ENCODE data around the gene INS. TPM values are rescaled to one million over a fixed set of nuclear protein-coding genes. Genes with fewer than 3 reads are reported as not detected.

Gene INS
- total and polyA plus RNA-seq, 2 donors (not counting 1 experiment from before 2014, with no cell fraction given), result not detected

DNA sequence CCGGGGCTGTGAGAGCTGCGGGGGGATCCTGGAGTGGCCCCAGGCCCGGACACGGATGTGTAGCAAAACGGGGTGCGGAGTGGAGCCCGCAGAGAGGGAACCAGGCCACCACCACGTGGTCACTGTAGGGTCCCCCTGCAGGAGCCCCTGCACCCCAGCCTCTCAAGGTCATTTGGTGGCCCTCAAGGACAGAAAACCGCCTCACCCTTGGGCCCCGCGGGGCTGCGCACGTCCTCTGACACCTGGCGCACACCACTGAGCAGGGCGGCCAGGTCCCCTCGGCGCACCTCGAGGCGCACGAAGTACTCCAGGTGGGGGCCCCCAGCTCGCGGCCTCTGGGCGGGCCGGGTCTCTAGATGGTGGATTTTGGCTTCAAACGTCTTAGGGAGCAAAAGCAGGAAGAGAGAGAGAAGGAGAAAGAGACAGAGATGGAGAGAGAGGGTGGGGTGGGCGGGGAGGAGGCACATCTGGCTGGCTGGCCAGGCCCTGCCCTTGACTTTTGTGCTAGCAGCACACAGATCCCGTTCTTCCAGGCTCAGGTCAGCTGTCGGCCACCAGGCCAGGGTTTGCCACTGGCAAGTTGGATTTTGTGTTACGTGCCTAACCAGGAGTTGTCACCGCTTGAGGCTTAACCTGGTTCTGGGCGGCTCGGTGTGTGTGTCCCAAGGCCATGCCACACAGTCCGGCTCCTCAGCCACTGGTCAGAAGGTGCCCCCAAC is 7.4 kb upstream of the INS start:
- H3K36me3 ChIP-seq (replicated peaks in 1 of 2; ENCODE audit: control extremely low read depth in 1 of 2, control insufficient read depth in 1 of 2, extremely low read depth in 1 of 2, insufficient read depth in 2 of 2, low read length in 1 of 2), result no peaks in the 10 kb centered on the region
- Mint-ChIP-seq H3K27ac (no peak overlapping the region), H3K9me3 (ENCODE audit: insufficient read depth) (no peaks in the 10 kb centered on the region), H3K27me3 (no peaks in the 10 kb centered on the region), H3K4me3 (no peak overlapping the region), H3K4me1 (no peaks in the 10 kb centered on the region)
- H3K4me2 ChIP-seq (replicated peaks; ENCODE audit: low read depth, low read length, poor library complexity, severe bottlenecking), result no peak overlapping the region
- intact Hi-C loops (cut with micrococcal nuclease), result no loop called here
- H3K27ac ChIP-seq (ENCODE audit: low read length in 2 of 2), result no peak overlapping the region
- H3K9me3 ChIP-seq (ENCODE audit: control extremely low read depth in 1 of 3, control insufficient read depth in 2 of 3, insufficient read depth in 1 of 3, low read length in 2 of 3), result no peaks in the 10 kb centered on the region
- no peak overlapping the region for H2AFZ ChIP-seq (ENCODE audit: insufficient read depth, low read depth, low read length, poor library complexity, severe bottlenecking)
- DNase-seq, result no peak
- no peak for ATAC-seq (ENCODE audit: low read depth)
- POLR2A ChIA-PET, result no interaction called here
- TF ChIP-seq, protein P1, sequence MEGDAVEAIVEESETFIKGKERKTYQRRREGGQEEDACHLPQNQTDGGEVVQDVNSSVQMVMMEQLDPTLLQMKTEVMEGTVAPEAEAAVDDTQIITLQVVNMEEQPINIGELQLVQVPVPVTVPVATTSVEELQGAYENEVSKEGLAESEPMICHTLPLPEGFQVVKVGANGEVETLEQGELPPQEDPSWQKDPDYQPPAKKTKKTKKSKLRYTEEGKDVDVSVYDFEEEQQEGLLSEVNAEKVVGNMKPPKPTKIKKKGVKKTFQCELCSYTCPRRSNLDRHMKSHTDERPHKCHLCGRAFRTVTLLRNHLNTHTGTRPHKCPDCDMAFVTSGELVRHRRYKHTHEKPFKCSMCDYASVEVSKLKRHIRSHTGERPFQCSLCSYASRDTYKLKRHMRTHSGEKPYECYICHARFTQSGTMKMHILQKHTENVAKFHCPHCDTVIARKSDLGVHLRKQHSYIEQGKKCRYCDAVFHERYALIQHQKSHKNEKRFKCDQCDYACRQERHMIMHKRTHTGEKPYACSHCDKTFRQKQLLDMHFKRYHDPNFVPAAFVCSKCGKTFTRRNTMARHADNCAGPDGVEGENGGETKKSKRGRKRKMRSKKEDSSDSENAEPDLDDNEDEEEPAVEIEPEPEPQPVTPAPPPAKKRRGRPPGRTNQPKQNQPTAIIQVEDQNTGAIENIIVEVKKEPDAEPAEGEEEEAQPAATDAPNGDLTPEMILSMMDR (IDR thresholded peaks at IDR 0.05), result no peak
- TF ChIP-seq EZH2 (IDR thresholded peaks at IDR 0.05; ENCODE audit: borderline replicate concordance, insufficient read depth, low read depth, low read length, poor library complexity, severe bottlenecking), result no peak
- no peak overlapping the region for H3K9ac ChIP-seq (ENCODE audit: low read length)
- H3K4me3 ChIP-seq (ENCODE audit: control extremely low read depth in 1 of 5, extremely low read depth in 1 of 5, insufficient read depth in 1 of 5, low read depth in 2 of 5, low read length in 4 of 5), result no peak overlapping the region
- H4K20me1 ChIP-seq (ENCODE audit: control insufficient read depth, insufficient read depth, low read length, poor library complexity, severe bottlenecking), result no peaks in the 10 kb centered on the region
- CTCF ChIA-PET, result interaction anchor here (1.1 to 1.7 kb wide), 3 partner anchors 12 to 136 kb away, joined by 3 to 4 read pairs (median 4); no protein-coding TSS in a partner anchor
- peaks cover 0 to 3% of the 10 kb centered on the region in 2 donors for H3K4me1 ChIP-seq (ENCODE audit: control insufficient read depth in 2 of 2, insufficient read depth in 2 of 2, low read length in 2 of 2)
- WGBS (ENCODE audit: insufficient coverage), result 86% methylated on average over 33 of the region's 33 CpGs
- H3K79me2 ChIP-seq (ENCODE audit: control insufficient read depth, insufficient read depth, low read length), result no peaks in the 10 kb centered on the region
- peaks cover 0 to 10% (median 0%) of the 10 kb centered on the region in 4 experiments for H3K27me3 ChIP-seq (replicated peaks in 1 of 4; ENCODE audit: control extremely low read depth in 1 of 4, control insufficient read depth in 3 of 4, insufficient read depth in 4 of 4, low read length in 3 of 4)
